K562 (cell line): ENCODE measurements around the gene TPO. TPM values are rescaled to one million over a fixed set of nuclear protein-coding genes. Genes with fewer than 3 reads are reported as not detected.

Experiments used
- ATAC-seq: fragments of 200-7000 bp; cut with Tn5 transposase; 3 replicates; pipeline ENCODE4 v1.9.1; 2020; ENCODE audit warnings: moderate library complexity
- BruUV-seq: library from RNA; stranded (reverse); fragments of 400-500 nt; replicated peaks from 2 replicates; lab custom pipeline; 2021; lab: Mats Ljungman, UMichigan
- CTCF ChIA-PET: fragments of 300-600 bp; formaldehyde crosslinking; extraction: SDS; loops from one replicate; lab custom pipeline; 2021; ENCODE audit warnings: low intra/inter-chr PET ratio; lab: Yijun Ruan, JAX
- POLR2A ChIA-PET: fragments of 300-600, 350-650 bp; sonication (Branson Sonifier 250); formaldehyde crosslinking; extraction: SDS; loops from one replicate; lab custom pipeline; 2021; ENCODE audit warnings: antibody characterized with exemption, inconsistent platforms; lab: Yijun Ruan, JAX
- DNase-seq, 4 experiments: peaks; one replicate each; pipeline versions ENCODE4 v3.0.0 to v3.0.0-alpha.2; 2011 to 2018; ENCODE audit warnings: low spot score in 3 of 4, mixed read lengths in 3 of 4; ENCODE audit errors: extremely low read depth in 1 of 4
- FAIRE-seq: peaks from 2 replicates; lab custom pipeline; 2011; peaks lifted over from hg19 to GRCh38; lab: Jason Lieb, UNC
- H2AFZ ChIP-seq: 2 replicates; pipeline ENCODE4 v1.6.0; 2011; ENCODE audit warnings: low read depth, low read length, control low read depth, inconsistent platforms
- H3K27ac ChIP-seq: fragments of 200-600 bp; 3 replicates; pipeline ENCODE4 v1.8.0; 2011; ENCODE audit warnings: low read depth, mild to moderate bottlenecking, control low read depth, inconsistent platforms, low read length, moderate library complexity, mixed read lengths; ENCODE audit errors: extremely low read depth
- H3K27me3 ChIP-seq, 2 experiments: fragments of 300-600 bp in 1 of 2; 2 replicates in 1 of 2; 3 replicates in 1 of 2; pipeline versions ENCODE4 v1.6.0 to v1.8.0; 2011; ENCODE audit warnings: inconsistent platforms in 2 of 2, low read length in 2 of 2, mild to moderate bottlenecking in 1 of 2, mixed read lengths in 1 of 2, moderate library complexity in 1 of 2; ENCODE audit not compliant: control insufficient read depth in 2 of 2, insufficient read depth in 2 of 2
- H3K36me3 ChIP-seq: fragments of 300-600 bp; 3 replicates; pipeline ENCODE4 v1.8.0; 2011; ENCODE audit warnings: mild to moderate bottlenecking, low read length, inconsistent platforms; ENCODE audit not compliant: control insufficient read depth, insufficient read depth
- H3K4me1 ChIP-seq, 2 experiments: fragments of 200-600 bp in 1 of 2; replicated peaks in 1 of 2; 2 replicates in 1 of 2; 3 replicates in 1 of 2; pipeline versions ENCODE4 v1.5.1 to v1.8.0; 2011; ENCODE audit warnings: inconsistent platforms in 2 of 2, low read length in 2 of 2, mild to moderate bottlenecking in 1 of 2, mixed read lengths in 1 of 2, moderate library complexity in 1 of 2; ENCODE audit not compliant: control insufficient read depth in 2 of 2, insufficient read depth in 2 of 2
- H3K4me2 ChIP-seq: 2 replicates; pipeline ENCODE4 v1.6.1; 2011; ENCODE audit warnings: low read length, control low read depth, inconsistent platforms, mixed read lengths; ENCODE audit not compliant: insufficient read depth
- H3K4me3 ChIP-seq: fragments of 200-600 bp; sonication (generic), shearing (Covaris generic); 2 replicates; pipeline ENCODE4 v1.5.1; 2016; ENCODE audit warnings: control low read depth, inconsistent platforms
- H3K79me2 ChIP-seq: fragments of 200-600 bp; 3 replicates; pipeline ENCODE4 v1.8.0; 2011; ENCODE audit warnings: low read length, inconsistent platforms; ENCODE audit not compliant: control insufficient read depth, insufficient read depth
- H3K9ac ChIP-seq, 2 experiments: 2 replicates each; pipeline versions ENCODE4 v1.6.0 to v1.6.1; 2011; ENCODE audit warnings: low read depth in 2 of 2, low read length in 2 of 2, control low read depth in 1 of 2, inconsistent platforms in 1 of 2, mild to moderate bottlenecking in 1 of 2, mixed read lengths in 1 of 2; ENCODE audit not compliant: insufficient read depth in 1 of 2
- H3K9me1 ChIP-seq: one replicate; pipeline ENCODE4 v1.6.0; 2011; ENCODE audit warnings: inconsistent platforms, mild to moderate bottlenecking, low read length, moderate library complexity; ENCODE audit not compliant: control insufficient read depth, insufficient read depth
- H3K9me3 ChIP-seq: replicated peaks from 2 replicates; pipeline ENCODE4 v1.5.1; 2011; ENCODE audit warnings: low read depth, low read length, inconsistent platforms; ENCODE audit not compliant: control insufficient read depth, insufficient read depth
- H4K20me1 ChIP-seq: replicated peaks from 2 replicates; pipeline ENCODE4 v1.6.1; 2011; ENCODE audit warnings: low read length, inconsistent platforms, mixed read lengths; ENCODE audit not compliant: control insufficient read depth, insufficient read depth
- CHCHD3 ChIP-seq: fragments of 250-450 bp; sonication (Bioruptor Pico); IDR thresholded peaks from 2 replicates; pipeline ENCODE4 v2.1.2; 2022; ENCODE audit warnings: mild to moderate bottlenecking
- HDAC1 ChIP-seq, 2 experiments: fragments of 450-650 bp; IDR thresholded peaks; 2 replicates each; pipeline ENCODE4 v1.6.1; 2016 to 2017; ENCODE audit warnings: inconsistent platforms in 1 of 2, mild to moderate bottlenecking in 1 of 2, moderate library complexity in 1 of 2
- MCM3 ChIP-seq: fragments of 450-650 bp; IDR thresholded peaks from 2 replicates; pipeline ENCODE4 v1.6.1; 2016
- MED1 ChIP-seq: sonication (generic); formaldehyde crosslinking; IDR thresholded peaks from 2 replicates; pipeline ENCODE4 v1.8.1; 2023; ENCODE audit warnings: missing genetic modification reagents, borderline replicate concordance
- MTA3 ChIP-seq: fragments of 450-650 bp; formaldehyde crosslinking; IDR thresholded peaks from 2 replicates; pipeline ENCODE4 v1.6.1; 2017; ENCODE audit warnings: mild to moderate bottlenecking, borderline replicate concordance
- POLR2B ChIP-seq: fragments of 450-650 bp; IDR thresholded peaks from 2 replicates; pipeline ENCODE4 v1.6.1; 2018; ENCODE audit warnings: low read depth; ENCODE audit not compliant: partially characterized antibody
- POU5F1 ChIP-seq: fragments of 150-350 bp; IDR thresholded peaks from 2 replicates; pipeline ENCODE4 v1.6.1; 2014; ENCODE audit warnings: borderline replicate concordance, low read length, low read depth, mild to moderate bottlenecking; ENCODE audit not compliant: partially characterized antibody
- SAFB2 ChIP-seq: fragments of 200-400 bp; formaldehyde crosslinking; IDR thresholded peaks from 2 replicates; pipeline ENCODE4 v1.6.1; 2018; ENCODE audit warnings: borderline replicate concordance, low read length, low read depth, moderate library complexity; ENCODE audit not compliant: severe bottlenecking
- STAG1 ChIP-seq: sonication (generic); formaldehyde crosslinking; IDR thresholded peaks from 2 replicates; pipeline ENCODE4 v1.5.0; 2020; ENCODE audit warnings: missing genetic modification reagents, borderline replicate concordance
- TSC22D4 ChIP-seq: fragments of 450-650 bp; IDR thresholded peaks from 2 replicates; pipeline ENCODE4 v1.6.1; 2016; ENCODE audit warnings: missing genetic modification characterization, missing biosample characterization, control low read depth
- ZBTB33 ChIP-seq: sonication (generic); formaldehyde crosslinking; IDR thresholded peaks from 2 replicates; pipeline ENCODE4 v1.8.1; 2023; ENCODE audit warnings: mild to moderate bottlenecking, missing genetic modification reagents
- ZNF398 ChIP-seq: fragments of 250-450 bp; sonication (Bioruptor Pico); IDR thresholded peaks from 2 replicates; pipeline ENCODE4 v1.8.0; 2021; ENCODE audit warnings: moderate library complexity, mild to moderate bottlenecking, inconsistent platforms
- ZNF785 ChIP-seq: fragments of 250-450 bp; sonication (Bioruptor Pico); IDR thresholded peaks from 2 replicates; pipeline ENCODE4 v1.4.0; 2020; ENCODE audit warnings: mild to moderate bottlenecking
- ZNF830 ChIP-seq: fragments of 250-450 bp; sonication (Bioruptor Pico); IDR thresholded peaks from 2 replicates; pipeline ENCODE4 v1.5.0; 2021; ENCODE audit warnings: mild to moderate bottlenecking
- WGBS: fragments of 100-300 bp; shearing (Covaris generic); methylation state at CpG from one replicate; pipeline ENCODE4 v1.1.6; 2016; ENCODE audit warnings: low coverage, mixed read lengths; ENCODE audit not compliant: insufficient coverage; ENCODE audit errors: missing lambda C conversion rate; 5-methylcytosine and 5-hydroxymethylcytosine counted together
- in situ Hi-C: fragments of 300-500 bp; cut with MboI; formaldehyde crosslinking; loops from 4 replicates; pipeline ENCODE4 v1.15.0; 2018; ENCODE audit warnings: inconsistent platforms, mixed read lengths
- intact Hi-C: fragments of 100-400 bp; cut with micrococcal nuclease; formaldehyde crosslinking; loops from 2 replicates; pipeline ENCODE4 v1.14.2; 2022
- polyA plus RNA-seq, 8 experiments: library from polyadenylated mRNA; depleted of rRNA in 4 of 8; stranded (reverse) in 5 of 8; unstranded in 3 of 8; fragments of >200 nt; fragmentation: Nextera tagmentation in 2 of 8; fragmentation: Illumina TruSeq in 1 of 8; extraction: Ambion mirVana in 2 of 8; extraction: Trizol in 1 of 8; gene quantifications; 2 replicates each; pipeline versions ENCODE4 v1.2.1 to v1.2.3, GENCODE V29; 2011 to 2014; ENCODE audit warnings: inconsistent platforms in 1 of 8, missing spikeins in 1 of 8
- total RNA-seq, 7 experiments: library from RNA; depleted of rRNA in 6 of 7; stranded (reverse); fragments of >200 nt in 6 of 7; fragmentation: Illumina TruSeq in 2 of 7; extraction: Trizol in 2 of 7; gene quantifications; 2 replicates each; pipeline versions ENCODE4 v1.2.1 to v1.2.3, GENCODE V29; 2011 to 2021; ENCODE audit warnings: low replicate concordance in 1 of 7

TPO gene
- total and polyA plus RNA-seq, 9 of the 15 experiments (the other 6 are each of a cell fraction or from before 2014, with no cell fraction given), result not detected

- Histone ChIP-seq H3K79me2 (no peaks in the 10 kb centered on the region), H3K4me1 (no peaks in the 10 kb centered on the region), H3K4me2 (no peak overlapping the region), H3K9me3 (no peaks in the 10 kb centered on the region), H3K36me3 (no peaks in the 10 kb centered on the region), H3K4me3 (no peak overlapping the region), H3K27ac (no peak overlapping the region), H3K9me1 (no peaks in the 10 kb centered on the region), H3K9ac (no peak overlapping the region), H3K27me3 (peaks cover 0 to 17% of the 10 kb centered on the region in 2 experiments; a peak in 2 of 5 replicates), H4K20me1 (0 out of 2 replicates have a peak, but pooled peaks cover 10% of the 10 kb centered on the region), H2AFZ (no peak overlapping the region)
- no TSS peak for BruUV-seq
- intact Hi-C loops (no loop called here), in situ Hi-C loops (no loop called here)
- 0% methylated on average over 2 of the region's 2 CpGs for WGBS
- ChIA-PET CTCF (no interaction called here), POLR2A (no interaction called here)
- no peak for TF ChIP-seq STAG1
- no peak for TF ChIP-seq HDAC1 (IDR thresholded peaks at IDR 0.05)
- TF ChIP-seq MED1 (CRISPR knock-in tag), result no peak
- no peak for TF ChIP-seq ZBTB33
- TF ChIP-seq TSC22D4, result no peak
- no peak for TF ChIP-seq SAFB2
- no peak for TF ChIP-seq POLR2B
- TF ChIP-seq ZNF398 (CRISPR knock-in tag), result no peak
- TF ChIP-seq CHCHD3 (CRISPR knock-in tag), result no peak
- TF ChIP-seq MTA3, result no peak
- no peak for TF ChIP-seq POU5F1
- TF ChIP-seq ZNF785, result no peak
- TF ChIP-seq ZNF830 (CRISPR knock-in tag), result no peak
- TF ChIP-seq MCM3, result no peak
- DNase-seq, result no peak
- ATAC-seq, result no peak
- FAIRE-seq, result no peak
These were observed 19.5 kb downstream of the TPO start for GRCh38 chr2:1432726-1433125.
